GM08714 (cell line): ENCODE measurements around the gene PACSIN2.
"Not testable (repeated sequence)": the region's sequence is repeated elsewhere in the genome, so short reads cannot be mapped to it uniquely, and the experiment has no call there.

ENCODE experiments used
- H3K4me3 ChIP-seq: fragments of 200-500 bp; sonication (Bioruptor generic); 2 replicates; pipeline ENCODE4 v1.5.1; 2014; ENCODE audit warnings: mild to moderate bottlenecking, low read length, inconsistent platforms
- ZNF274 ChIP-seq: IDR thresholded peaks from 2 replicates; pipeline ENCODE4 v1.6.1; 2012; ENCODE audit warnings: mild to moderate bottlenecking, low read depth, low read length

The PACSIN2 gene

GRCh38 chr22:42944409-42944808 lies 70.5 kb downstream of the PACSIN2 start:
- H3K4me3 ChIP-seq = no peak overlapping the region
- TF ChIP-seq ZNF274 = no peak

GRCh38 chr22:42943981-42944380 lies 71.0 kb downstream of the PACSIN2 start:
- no peak for TF ChIP-seq ZNF274
- H3K4me3 ChIP-seq = no peak overlapping the region

GRCh38 chr22:42942351-42942750 lies 72.6 kb downstream of the PACSIN2 start:
- no peak for TF ChIP-seq ZNF274

GRCh38 chr22:42939941-42940653 lies 74.9 kb downstream of the PACSIN2 start:
- no peak overlapping the region for H3K4me3 ChIP-seq

More at GRCh38 chr22:42942351-42942750, 72.6 kb downstream of the PACSIN2 start:
- no peak overlapping the region for H3K4me3 ChIP-seq

GRCh38 chr22:42939451-42939881 lies 75.5 kb downstream of the PACSIN2 start:
- no peak for TF ChIP-seq ZNF274
- H3K4me3 ChIP-seq = no peak overlapping the region

More at GRCh38 chr22:42939941-42940653, 74.9 kb downstream of the PACSIN2 start:
- no peak for TF ChIP-seq ZNF274

- no peak for TF ChIP-seq ZNF274
- H3K4me3 ChIP-seq = no peak overlapping the region
Observed at GRCh38 chr22:42938976-42939375, 76.0 kb downstream of the PACSIN2 start.

GRCh38 chr22:42938449-42938848 lies 76.5 kb downstream of the PACSIN2 start:
- H3K4me3 ChIP-seq = no peak overlapping the region
- TF ChIP-seq ZNF274 = no peak

GRCh38 chr22:42937164-42937843 lies 77.6 kb downstream of the PACSIN2 start:
- no peak overlapping the region; the same call in 1 of the 2 replicates for H3K4me3 ChIP-seq
- no peak for TF ChIP-seq ZNF274

GRCh38 chr22:42936680-42937079 lies 78.3 kb downstream of the PACSIN2 start:
- H3K4me3 ChIP-seq = not testable (repeated sequence)

- H3K4me3 ChIP-seq = no peak overlapping the region; the same call in 1 of the 2 replicates
- no peak for TF ChIP-seq ZNF274
Observed at GRCh38 chr22:42934338-42934737, 80.6 kb downstream of the PACSIN2 start.

GRCh38 chr22:42933485-42934091 lies 81.4 kb downstream of the PACSIN2 start:
- H3K4me3 ChIP-seq = peak overlapping the region; percentile 54; the same call in 1 of the 2 replicates

GRCh38 chr22:42932857-42933484 lies 82.0 kb downstream of the PACSIN2 start:
- TF ChIP-seq ZNF274 = no peak
- peak overlapping the region; percentile 54; the same call in 1 of the 2 replicates for H3K4me3 ChIP-seq

More at GRCh38 chr22:42933485-42934091, 81.4 kb downstream of the PACSIN2 start:
- no peak for TF ChIP-seq ZNF274

GRCh38 chr22:42932197-42932519 lies 82.8 kb downstream of the PACSIN2 start:
- no peak for TF ChIP-seq ZNF274
- H3K4me3 ChIP-seq = peak overlapping the region; percentile 53; the same call in 1 of the 2 replicates

- no peak for TF ChIP-seq ZNF274
- peak overlapping the region; percentile 53; the same call in 1 of the 2 replicates for H3K4me3 ChIP-seq
Observed at GRCh38 chr22:42931421-42932196, 83.3 kb downstream of the PACSIN2 start.
